ENCODE data around the gene FOXRED2. TPM values are rescaled to one million over a fixed set of nuclear protein-coding genes. Genes with fewer than 3 reads are reported as not detected.
A peak's percentile ranks its signal among the peaks of the same experiment; 100 is the strongest.

Gene FOXRED2
- total RNA-seq (2012; rRNA removed): 1.6 and 1.7 TPM in 2 replicates
- 4.0 and 4.1 TPM in 2 replicates for polyA plus RNA-seq (2012; rRNA removed)
- 2.6 and 4.0 TPM in 2 replicates for polyA plus RNA-seq (2012; cell fraction: cytosol; rRNA removed)
- 2.5 and 4.6 TPM in 2 replicates for polyA plus RNA-seq (2012; cell fraction: nucleus; rRNA removed; ENCODE audit: low replicate concordance)
- percentile 41 among the genes with signal in this experiment for Bru-seq, nascent RNA
- percentile 51 among the genes with signal in this experiment for BruChase-seq, experiment 1, labeled RNA remaining after a 6-hour chase
- BruChase-seq, experiment 2, labeled RNA remaining after a 2-hour chase: percentile 42 among the genes with signal in this experiment
- long read RNA-seq, partial matches to known transcripts: 0 of 3 reads
- long read RNA-seq, other reads (novel, unspliced or antisense): 3 of 3 reads

GRCh38 chr22:36506637-36507517 lies at the start of gene FOXRED2:
FOXRED2 (minus strand) TSS chr22:36507040; CDS start chr22:36506422, 618 bp downstream.
- H4K20me1 ChIP-seq (ENCODE audit: insufficient read depth, low read length): peaks cover 12% of the 10 kb centered on the region
- peak within 1 kb of the TSS; percentile 58 for H4K91ac ChIP-seq (ENCODE audit: insufficient read depth, low read depth, low read length)
- H3K27ac ChIP-seq (ENCODE audit: insufficient read depth, low read length): peak within 1 kb of the TSS; percentile 54
- H2AK9ac ChIP-seq (replicated peaks; ENCODE audit: low read depth, low read length, poor library complexity): peak within 1 kb of the TSS; percentile 97
- H4K8ac ChIP-seq (ENCODE audit: low read depth in 2 of 2, low read length in 2 of 2): peak within 1 kb of the TSS; percentile 61 to 98
- CTCF ChIA-PET: no interaction called here
- no peaks in the 10 kb centered on the region for H3K9me3 ChIP-seq (ENCODE audit: control insufficient read depth, insufficient read depth, low read length)
- H4K5ac ChIP-seq (ENCODE audit: low read depth, low read length): peak within 1 kb of the TSS; percentile 84
- dilution Hi-C loops (cut with HindIII; ENCODE audit: low sequenced_read_pairs, unreplicated experiment) (no loop called here), intact Hi-C loops (cut with micrococcal nuclease) (no loop called here), in situ Hi-C loops (cut with MboI; ENCODE audit: low sequenced_read_pairs) (loop anchor here (25.0 kb wide), 1 partner anchor 1195 kb away; no protein-coding TSS in a partner anchor)
- H3K4me1 ChIP-seq (ENCODE audit: control insufficient read depth, insufficient read depth, low read length): no peaks in the 10 kb centered on the region
- H3K23ac ChIP-seq (ENCODE audit: low read depth, low read length): peak within 1 kb of the TSS; percentile 84
- peak within 1 kb of the TSS; percentile 95 for H2AFZ ChIP-seq (replicated peaks; ENCODE audit: low read length, poor library complexity)
- H3K27me3 ChIP-seq (ENCODE audit: control insufficient read depth, insufficient read depth, low read length): no peaks in the 10 kb centered on the region
- peak within 1 kb of the TSS; percentile 86 for H3K4me2 ChIP-seq (ENCODE audit: low read depth, low read length)
- H3K4ac ChIP-seq (ENCODE audit: low read depth, low read length): peak within 1 kb of the TSS; percentile 90
- H2BK5ac ChIP-seq (ENCODE audit: low read depth, low read length, poor library complexity, severe bottlenecking): peak within 1 kb of the TSS; percentile 32
- no peak within 1 kb of the TSS for H2BK15ac ChIP-seq (ENCODE audit: low read depth, low read length)
- H3K36me3 ChIP-seq (ENCODE audit: control insufficient read depth, insufficient read depth, low read length): peaks cover 20% of the 10 kb centered on the region
- 9% methylated on average over 40 of the region's 75 CpGs; no CpG with 5 or more reads in 1 of the 2 experiments for WGBS, 2 experiments (ENCODE audit: extremely low coverage in 2 of 2, insufficient read length in 1 of 2)
- H3K14ac ChIP-seq (replicated peaks; ENCODE audit: low read depth, low read length): peak within 1 kb of the TSS; percentile 94
- peak within 1 kb of the TSS; percentile 65 for H2BK120ac ChIP-seq (ENCODE audit: low read depth, low read length)
- BruUV-seq (replicated peaks): no TSS peak
- H3K9ac ChIP-seq (ENCODE audit: low read depth, low read length): peak within 1 kb of the TSS; percentile 58
- 0 out of 2 replicates have a peak within 1 kb of the TSS, but pooled peaks have one; percentile 23 for H2BK20ac ChIP-seq (ENCODE audit: low read depth, low read length)
- H3K79me1 ChIP-seq (ENCODE audit: low read depth in 1 of 2, low read length in 2 of 2): peaks cover 3 to 19% of the 10 kb centered on the region in 2 experiments; a peak in 2 of 4 replicates
- H2AK5ac ChIP-seq (ENCODE audit: low read depth, low read length): peak within 1 kb of the TSS; percentile 52
- peak within 1 kb of the TSS; percentile 24; the same call in 1 of the 2 replicates for H3K56ac ChIP-seq (ENCODE audit: extremely low read depth, insufficient read depth, low read length)
- H3K18ac ChIP-seq (ENCODE audit: low read depth, low read length): peak within 1 kb of the TSS; percentile 49; the same call in 1 of the 2 replicates
- H3K4me3 ChIP-seq (ENCODE audit: insufficient read depth, low read depth, low read length): peak within 1 kb of the TSS; percentile 58
- ATAC-seq (ENCODE audit: low read depth): peak; percentile 92
- H3K9me1 ChIP-seq (ENCODE audit: insufficient read depth, low read length): peaks cover 12% of the 10 kb centered on the region
- POLR2A ChIA-PET (ENCODE audit: unreplicated experiment): no interaction called here
- peak; percentile 68 for DNase-seq
- no peak for TF ChIP-seq CTCF (conservative IDR thresholded peaks at IDR 0.05; ENCODE audit: low read depth, low read length)
- TF ChIP-seq ELK1 (IDR thresholded peaks at IDR 0.05; ENCODE audit: borderline replicate concordance, low read depth, low read length): no peak
- TF ChIP-seq MXI1 (IDR thresholded peaks at IDR 0.05; ENCODE audit: borderline replicate concordance, low read depth, low read length): 0 out of 2 replicates have a peak, but pooled peaks have one; percentile 15
- TF ChIP-seq FOS (IDR thresholded peaks at IDR 0.05; ENCODE audit: low read depth, low read length): 0 out of 2 replicates have a peak, but pooled peaks have one; percentile 27
- TF ChIP-seq MAFK (IDR thresholded peaks at IDR 0.05; ENCODE audit: low read depth, low read length): no peak
- no peak for TF ChIP-seq CHD1 (IDR thresholded peaks at IDR 0.05; ENCODE audit: low read depth, low read length)
- no peak for TF ChIP-seq RFX5 (IDR thresholded peaks at IDR 0.05; ENCODE audit: low read depth, low read length)
- TF ChIP-seq NFE2L2 (IDR thresholded peaks at IDR 0.05; ENCODE audit: low read depth, low read length): no peak
- TF ChIP-seq CEBPB (IDR thresholded peaks at IDR 0.05; ENCODE audit: low read depth, low read length): no peak
- TF ChIP-seq BHLHE40 (IDR thresholded peaks at IDR 0.05; ENCODE audit: low read depth, low read length): peak; percentile 96
- peak; percentile 56; the same call in 1 of the 2 replicates for TF ChIP-seq POLR2A (IDR thresholded peaks at IDR 0.05; ENCODE audit: low read depth, low read length)
